DMS153 (cell line): ENCODE results near the gene SLC26A3.
"Not testable (repeated sequence)": the region's sequence is repeated elsewhere in the genome, so short reads cannot be mapped to it uniquely, and the experiment has no call there.

Experiments
- DNase-seq: peaks from one replicate; lab custom pipeline; 2025; lab: John Stamatoyannopoulos, UW

Gene SLC26A3

DNA sequence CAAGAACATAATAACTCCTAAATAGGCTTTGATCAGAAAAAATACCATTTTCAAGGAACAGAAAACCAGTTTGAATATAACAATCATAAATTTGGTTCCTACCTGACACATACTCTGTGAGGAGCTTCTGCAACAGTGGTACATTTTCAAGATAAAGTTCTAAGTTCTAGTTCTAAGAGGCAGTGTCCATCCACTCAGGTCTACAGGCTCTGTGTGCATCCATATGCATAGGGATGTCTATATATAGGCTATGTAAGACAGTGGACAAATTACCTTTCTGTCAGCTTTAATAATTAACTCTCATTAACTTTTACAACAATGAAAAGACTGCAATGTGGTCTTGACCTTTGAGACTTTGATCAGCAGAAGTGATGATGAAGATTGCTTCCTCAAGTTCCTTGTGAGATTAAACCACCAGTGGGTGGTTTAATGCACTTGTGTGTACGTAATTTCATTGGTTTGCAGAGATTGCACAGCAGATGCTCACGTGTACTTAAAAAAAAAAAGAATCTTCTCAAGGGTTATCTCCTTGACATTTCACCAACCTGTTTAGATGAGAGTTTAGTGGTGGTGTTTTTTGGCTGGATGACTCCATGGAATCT is at the start of gene SLC26A3:
SLC26A3 (minus strand) TSS at position 215 of the 602 bp plus-strand sequence. CDS start 8,714 bp downstream, outside the sequence.
- DNase-seq = no peak

DNA sequence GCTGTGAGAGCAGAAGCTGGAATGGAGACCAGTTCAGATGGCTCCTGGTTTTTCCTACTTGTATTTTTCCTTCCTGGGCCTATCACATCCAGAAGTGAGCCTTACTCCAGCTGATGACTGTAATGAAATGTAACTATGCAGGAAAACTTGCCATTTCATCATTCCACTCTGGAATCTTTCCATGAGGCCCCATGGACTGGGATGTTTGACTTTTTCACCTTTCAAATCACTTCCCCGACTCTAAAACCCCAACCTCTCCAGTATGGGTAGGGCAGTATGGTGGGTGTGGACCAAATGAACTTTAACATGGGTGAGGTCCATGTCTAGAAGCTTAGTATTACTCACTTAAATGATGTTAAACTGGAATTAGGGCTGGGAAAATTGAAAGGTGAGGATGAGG is 47.6 kb upstream of the SLC26A3 start:
- DNase-seq = no peak

DNA sequence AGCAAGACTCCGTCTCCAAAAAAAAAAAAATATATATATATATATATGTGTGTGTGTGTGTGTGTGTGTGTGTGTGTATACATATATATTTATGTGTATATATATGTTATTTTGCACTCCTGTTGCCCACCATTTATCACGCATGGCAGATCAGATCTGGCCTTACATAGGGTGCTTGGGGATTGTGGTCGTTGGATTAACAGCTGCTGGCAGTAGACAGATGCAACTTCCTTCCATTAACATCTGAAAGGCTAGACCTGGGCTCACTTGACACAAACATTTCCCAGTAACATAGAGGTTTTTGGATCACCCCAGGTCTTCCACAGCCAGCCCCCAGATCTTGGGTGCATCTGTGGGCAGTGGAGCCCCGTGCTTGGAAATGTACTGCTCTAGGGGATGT is 47.2 kb upstream of the SLC26A3 start:
- DNase-seq = no peak

DNA sequence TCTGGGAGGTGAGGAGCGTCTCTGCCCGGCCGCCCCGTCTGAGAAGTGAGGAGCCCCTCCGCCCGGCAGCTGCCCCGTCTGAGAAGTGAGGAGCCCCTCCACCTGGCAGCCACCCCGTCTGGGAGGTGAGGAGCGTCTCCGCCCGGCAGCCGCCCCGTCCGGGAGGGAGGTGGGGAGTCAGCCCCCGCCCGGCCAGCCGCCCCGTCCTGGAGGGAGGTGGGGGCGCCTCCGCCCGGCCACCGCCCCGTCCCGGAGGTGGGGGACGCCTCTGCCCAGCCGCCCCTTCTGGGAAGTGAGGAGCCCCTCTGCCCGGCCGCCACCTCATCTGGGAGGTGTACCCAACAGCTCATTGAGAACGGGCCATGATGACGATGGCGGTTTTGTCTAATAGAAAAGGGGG is 45.2 kb upstream of the SLC26A3 start:
- not testable (repeated sequence) for DNase-seq

DNA sequence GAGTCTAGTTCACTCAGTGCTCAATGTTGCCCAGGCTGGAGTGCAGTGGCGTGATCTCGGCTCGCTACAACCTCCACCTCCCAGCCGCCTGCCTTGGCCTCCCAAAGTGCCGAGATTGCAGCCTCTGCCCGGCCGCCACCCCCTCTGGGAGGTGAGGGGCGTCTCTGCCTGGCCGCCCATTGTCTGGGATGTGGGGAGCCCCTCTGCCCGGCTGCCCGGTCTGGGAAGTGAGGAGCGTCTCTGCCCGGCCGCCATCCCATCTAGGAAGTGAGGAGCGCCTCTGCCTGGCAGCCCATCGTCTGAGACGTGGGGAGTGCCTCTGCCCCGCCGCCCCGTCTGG is 44.8 kb upstream of the SLC26A3 start:
- not testable (repeated sequence) for DNase-seq

DNA sequence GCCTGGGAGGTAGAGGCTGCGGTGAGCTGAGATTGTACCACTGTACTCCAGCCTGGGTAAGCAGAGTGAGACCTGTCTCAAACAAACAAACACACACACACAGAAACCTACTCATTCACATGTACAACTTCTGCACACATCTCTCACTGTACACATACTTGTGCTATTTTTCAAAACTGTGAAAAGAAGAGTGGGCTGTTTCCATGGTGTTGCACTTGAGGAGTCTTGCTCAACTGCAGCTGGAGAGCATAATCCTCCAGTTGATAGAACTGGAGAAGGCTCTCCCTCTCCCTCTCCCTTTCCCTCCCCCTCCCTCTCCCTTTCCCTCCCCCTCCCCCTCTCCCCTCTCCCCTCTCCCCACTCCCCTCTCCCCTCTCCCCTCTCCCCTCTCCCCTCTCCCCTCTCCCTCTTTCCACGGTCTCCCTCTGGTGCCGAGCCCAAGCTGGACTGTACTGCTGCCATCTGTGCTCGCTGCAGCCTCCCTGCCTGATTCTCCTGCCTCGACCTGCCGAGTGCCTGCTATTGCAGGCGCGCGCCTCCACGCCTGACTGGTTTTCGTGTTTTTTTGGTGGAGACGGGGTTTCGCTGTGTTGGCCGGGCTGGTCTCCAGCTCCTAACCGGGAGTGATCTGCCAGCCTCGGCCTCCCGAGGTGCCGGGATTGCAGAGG is 44.3 kb upstream of the SLC26A3 start:
- DNase-seq = no peak

DNA sequence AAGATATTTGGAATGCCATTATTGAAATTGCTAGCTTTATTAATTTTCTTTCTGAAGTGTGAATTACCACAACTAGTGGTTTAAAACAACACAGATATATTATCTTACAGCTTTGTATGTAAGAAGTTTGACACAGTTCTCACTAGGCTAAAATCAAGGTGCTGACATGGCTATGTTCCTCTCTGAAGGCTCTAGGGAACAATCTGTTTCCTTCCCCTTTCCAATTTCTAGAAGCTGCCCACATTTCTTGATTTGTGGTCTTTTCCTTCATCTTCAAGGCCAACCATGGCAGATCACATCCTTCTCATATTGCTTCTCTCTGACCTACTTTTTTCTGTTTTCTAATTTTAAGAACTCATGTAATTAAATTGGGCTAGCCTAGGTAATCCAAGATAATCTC is 43.3 kb upstream of the SLC26A3 start:
- DNase-seq = no peak

DNA sequence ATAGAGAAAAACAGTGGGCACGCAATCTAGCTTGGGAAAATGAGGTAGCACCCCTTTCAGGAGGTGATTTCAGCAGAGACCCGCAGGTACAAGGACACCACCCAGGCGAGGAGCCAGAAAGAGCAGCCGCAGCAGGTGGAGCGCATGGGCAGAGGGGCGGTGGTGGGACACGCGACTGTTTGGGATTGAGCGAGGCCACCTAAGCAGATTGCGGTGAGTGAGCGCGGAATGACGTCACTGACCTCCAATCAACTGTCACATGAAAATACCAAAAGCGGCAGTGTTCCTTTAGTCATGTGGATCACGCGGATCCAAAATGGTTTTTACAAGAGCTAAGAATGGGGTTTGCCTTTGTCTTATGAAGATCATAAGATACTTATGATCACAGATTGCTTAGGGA is 40.2 kb upstream of the SLC26A3 start:
- no peak for DNase-seq

DNA sequence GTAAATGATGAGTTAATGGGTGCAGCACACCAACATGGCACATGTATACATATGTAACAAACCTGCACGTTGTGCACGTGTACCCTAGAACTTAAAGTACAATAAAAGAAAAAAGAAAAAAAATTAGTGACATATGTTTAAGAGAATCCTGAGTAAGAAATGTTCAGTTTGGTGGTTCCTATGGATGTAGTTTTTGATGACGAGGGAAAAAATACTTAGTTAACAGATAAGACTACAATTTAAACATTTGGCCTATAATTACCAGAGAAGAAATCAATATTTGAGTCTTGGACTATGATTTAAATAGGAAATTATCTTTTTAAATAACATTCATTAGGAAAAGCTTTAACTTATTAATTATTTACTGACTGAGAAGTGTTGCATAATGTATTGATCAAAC is 39.2 kb upstream of the SLC26A3 start:
- DNase-seq = no peak

DNA sequence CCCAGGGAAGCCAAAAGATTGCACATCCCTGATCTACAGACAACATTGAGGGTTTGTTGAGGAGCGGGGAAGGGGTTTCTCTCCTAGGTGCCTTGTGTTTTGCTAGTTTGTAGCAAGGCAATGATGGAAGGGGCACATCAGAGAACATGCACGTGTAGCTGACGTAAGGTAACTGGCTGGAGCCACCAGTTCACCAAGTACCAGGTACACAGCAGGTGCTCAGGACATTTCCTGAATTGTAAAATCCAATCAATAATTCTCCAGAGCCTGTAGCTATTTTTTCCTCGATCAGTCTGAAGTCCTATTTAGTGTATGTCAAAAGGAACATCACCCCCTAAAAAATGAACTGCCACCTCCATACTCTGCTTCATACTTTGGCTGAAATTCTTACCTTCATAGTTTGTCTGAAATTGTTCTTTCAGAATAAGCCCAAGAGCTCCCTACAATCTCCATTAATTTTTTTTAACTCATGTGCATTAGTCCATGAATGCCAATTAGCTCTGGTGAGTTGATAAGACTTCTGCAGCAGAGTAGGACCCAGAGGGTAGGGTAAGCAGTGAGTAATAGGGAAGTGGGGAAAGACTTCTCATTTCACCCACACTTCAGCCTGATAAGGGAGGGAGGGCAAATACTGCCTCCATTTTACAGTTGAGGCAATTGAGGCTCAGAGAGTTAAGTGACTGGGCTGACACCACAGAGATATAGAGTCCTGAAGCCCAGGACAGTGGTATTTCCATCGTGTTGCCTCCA is 36.0 kb upstream of the SLC26A3 start:
- DNase-seq = no peak

DNA sequence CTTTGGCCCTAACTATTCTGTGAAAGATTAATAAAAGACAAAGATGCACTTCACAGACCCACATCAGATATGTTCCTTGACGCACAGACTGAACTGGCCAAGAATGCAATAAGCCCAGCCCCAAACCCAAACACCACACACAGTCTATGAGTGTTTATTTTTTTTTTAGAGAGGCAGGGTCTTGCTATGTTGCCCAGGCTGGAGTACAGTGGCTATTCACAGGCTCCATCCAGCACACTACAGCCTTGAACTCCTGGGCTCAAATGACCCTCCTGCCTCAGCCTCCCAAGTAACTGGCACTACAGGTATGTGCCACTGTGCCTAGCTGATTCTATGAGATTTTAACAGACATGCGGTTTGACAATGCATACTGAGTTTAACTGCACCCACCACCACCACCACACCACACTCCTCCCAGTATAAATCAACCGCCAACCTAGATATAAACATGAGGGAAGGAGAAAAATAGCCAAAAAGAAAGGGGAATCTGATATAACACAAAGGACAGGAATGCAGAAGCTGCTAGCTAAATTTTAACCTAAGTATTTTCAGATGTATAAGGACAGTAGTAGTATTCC is 35.1 kb upstream of the SLC26A3 start:
- no peak for DNase-seq

DNA sequence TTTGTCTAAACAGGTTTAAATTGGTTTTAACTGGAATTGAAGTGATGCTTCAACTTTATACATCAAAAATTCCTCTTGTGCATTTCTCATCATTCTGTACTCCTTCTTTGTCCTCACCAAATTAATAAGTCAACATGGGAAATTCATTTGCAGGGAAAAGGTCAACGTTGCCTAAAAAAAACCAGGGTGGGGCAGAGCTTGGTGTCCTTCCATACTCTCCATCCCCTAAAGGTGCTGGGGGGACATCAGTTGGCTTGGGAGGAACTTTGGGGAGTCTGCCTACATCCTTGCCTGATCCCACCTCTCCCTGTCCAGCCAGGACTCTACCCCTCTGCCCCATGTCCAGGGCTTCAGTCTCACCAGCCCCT is 34.1 kb upstream of the SLC26A3 start:
- DNase-seq = no peak

DNA sequence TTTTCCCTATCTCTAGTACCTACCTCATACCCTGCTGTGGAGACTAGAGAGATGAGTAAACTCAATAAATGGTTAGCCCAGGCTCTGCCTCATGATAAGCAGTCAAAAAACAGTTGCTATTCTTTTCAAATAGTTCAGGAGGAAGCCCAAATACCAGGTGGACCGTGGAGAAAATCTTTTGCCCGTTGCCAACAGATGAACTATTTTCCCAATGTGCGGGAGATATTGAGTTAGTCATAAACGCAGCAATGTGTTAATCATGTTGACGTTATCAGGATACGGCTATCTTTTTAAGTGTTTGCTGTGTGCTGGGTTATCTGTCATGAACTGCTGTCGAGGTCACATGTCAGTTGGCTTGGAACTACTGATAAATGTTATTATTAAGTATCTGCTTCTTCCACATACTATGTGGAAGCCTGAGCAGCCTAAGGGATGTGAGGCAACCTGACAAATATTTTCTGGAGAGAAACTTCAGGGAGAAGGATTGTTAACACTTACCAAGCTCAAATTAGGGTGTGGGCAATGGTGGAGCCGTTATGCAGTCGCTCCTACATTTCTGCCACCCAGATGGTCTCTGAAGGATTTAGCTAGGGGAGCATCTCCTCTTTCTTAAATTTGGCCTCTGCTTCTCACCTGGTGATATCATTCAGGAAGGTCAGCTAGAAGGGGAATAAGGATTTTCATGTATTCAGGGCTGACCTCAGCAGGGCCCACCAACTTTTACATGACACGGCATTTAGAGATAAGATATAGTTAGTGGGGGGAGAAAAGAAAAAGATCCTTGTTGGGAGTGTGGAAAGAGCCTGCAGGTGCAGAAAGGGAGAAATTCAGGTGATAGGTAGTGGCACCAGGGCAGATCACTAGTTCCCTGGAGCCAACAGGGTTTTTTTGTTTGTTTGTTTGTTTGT is 33.5 kb upstream of the SLC26A3 start:
- no peak for DNase-seq

DNA sequence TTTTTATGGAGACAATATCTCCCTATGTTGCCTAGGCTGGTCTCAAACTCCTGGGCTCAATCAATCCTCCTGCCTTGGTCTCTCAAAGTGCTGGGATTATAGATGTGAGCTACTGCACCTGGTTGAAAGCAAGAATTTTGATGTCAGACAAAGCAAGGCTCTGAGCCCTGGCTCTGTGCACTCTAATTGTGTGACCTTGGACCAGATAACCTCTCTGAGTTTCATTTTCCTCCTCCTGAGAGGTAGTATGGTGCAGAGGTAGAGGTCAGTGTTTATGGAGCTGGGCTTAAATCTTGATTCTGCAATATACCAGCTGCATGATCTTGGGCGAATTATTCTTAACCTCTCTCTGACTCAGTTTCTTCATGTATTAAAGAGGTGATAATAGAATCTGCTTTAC is 31.4 kb upstream of the SLC26A3 start:
- no peak for DNase-seq

DNA sequence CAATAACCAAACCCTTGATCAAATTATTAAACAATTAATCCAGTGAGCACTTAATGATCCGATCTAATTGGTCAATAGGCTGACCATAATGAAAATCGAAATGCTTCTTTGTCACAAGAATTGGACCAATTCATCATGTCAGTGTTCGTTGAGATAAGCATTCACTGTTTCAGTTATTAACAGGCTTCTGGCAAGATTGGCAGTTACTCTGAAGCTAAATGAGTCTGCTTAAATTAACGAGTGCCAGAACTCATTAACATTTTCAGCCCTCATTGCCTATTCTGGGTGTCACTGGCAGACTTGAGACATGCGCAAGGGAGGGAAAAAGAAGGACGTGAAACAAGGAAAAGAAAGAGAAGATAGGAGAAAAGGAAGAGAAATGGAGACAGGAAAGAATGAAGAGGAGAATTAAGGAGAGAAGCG is 30.7 kb upstream of the SLC26A3 start:
- DNase-seq = no peak

DNA sequence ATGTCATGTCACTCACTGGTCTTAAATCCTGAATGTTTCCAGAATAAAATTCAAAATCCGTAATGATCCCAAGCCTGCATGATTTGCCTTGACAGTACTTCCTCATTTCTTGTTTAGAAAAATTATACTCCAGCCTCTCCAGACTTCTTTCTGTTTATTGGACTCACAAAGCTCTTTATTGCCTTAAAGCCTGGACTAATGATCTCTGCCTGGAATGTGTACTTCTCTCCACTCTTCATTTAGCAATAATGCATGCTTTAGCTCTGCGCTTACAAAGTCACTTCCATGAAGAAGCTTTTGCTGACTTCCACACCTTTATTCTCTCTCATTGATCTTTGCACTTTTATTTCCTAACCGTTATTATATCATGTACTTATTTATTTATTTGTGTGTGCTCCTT is 27.4 kb upstream of the SLC26A3 start:
- DNase-seq = no peak

DNA sequence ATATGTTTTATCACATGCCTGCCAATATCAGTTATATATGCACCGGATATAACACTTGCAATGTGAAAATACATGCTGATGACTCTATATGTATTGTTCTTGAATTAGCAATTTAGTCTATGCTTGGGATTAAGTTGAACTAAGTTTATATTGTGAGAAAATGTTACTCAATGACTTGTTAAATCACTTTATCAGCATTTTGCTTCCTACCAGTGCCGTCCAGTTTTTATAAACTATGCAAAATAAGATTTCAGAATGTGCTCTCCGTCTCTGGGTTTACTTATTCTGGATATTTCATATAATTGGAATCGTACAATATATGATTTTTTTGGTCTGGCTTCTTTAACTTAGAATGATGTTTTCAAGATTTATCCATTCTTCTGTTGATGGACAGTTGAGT is 25.5 kb upstream of the SLC26A3 start:
- DNase-seq = no peak

DNA sequence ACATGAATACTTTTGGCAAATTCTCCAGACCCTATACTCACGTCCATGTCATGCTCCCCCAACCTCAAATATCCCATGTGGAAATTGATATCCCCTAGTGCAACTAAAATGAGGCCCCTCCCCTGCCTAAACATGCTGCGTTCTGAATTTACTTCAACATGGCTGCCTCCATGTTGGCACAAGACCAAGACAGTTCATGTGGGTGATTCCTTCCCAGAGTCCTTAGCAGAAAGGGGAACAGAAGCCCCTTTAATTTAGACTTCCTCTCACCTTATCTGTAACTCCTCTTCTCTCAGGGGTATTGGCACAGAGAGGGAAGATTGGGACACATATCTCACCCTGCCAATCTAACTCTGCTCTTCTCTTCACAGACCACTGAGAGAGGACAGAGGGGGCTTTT is 24.5 kb upstream of the SLC26A3 start:
- DNase-seq = no peak

DNA sequence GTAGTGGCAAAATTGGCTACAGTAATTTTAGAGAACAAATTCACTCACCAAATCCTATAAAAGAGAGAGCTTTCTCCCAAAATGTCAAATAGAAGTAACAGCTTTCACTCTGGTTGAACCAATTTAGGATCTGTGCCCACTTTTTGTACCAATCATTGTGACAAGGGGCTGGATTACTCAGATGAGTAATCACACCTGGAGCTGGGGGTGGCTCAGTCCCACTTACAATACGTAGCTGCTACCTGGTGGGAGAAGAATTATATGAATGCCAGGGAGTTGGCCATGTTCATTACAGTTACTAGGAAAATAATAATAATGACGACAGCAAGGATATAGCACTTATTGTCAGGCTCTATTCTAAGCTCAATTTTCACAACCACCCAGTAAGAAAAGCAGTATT is 23.4 kb upstream of the SLC26A3 start:
- DNase-seq = no peak

DNA sequence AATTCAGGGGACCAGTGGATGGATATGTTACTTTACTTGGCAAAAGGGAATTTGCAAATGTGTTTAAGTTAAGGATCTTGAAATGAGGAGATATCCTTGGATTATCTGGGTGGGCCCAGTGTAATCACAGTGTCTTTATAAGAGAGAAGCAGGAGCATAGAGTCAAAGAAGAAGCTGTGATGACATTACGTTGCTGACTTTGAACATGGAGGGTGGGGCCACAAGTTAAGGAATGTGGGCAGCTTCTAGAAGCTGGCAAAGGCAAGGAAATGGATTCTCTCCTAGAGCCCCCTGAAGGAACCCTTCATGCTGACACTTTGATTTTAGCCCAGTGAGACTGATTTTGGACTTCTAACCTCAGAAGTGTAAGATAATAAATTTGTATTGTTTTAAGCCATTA is 21.8 kb upstream of the SLC26A3 start:
- no peak for DNase-seq

DNA sequence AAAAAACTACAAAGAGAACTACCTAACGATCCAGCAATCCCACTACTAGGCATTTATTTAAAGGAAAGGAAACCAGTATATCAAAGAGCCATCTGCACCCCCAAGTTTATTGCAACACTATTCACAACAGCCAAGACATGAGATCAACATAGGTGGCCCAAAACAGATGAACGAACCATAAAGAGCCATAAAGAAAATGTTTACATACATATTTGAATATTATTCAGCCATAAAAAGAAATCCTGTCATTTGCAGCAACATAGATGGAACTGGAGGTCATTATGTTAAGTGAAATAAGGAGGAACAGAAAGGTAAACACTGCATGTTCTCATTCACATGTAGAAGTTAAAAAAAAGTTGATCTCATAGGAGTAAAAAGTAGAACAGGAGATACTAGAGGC is 15.6 kb upstream of the SLC26A3 start:
- DNase-seq = no peak

DNA sequence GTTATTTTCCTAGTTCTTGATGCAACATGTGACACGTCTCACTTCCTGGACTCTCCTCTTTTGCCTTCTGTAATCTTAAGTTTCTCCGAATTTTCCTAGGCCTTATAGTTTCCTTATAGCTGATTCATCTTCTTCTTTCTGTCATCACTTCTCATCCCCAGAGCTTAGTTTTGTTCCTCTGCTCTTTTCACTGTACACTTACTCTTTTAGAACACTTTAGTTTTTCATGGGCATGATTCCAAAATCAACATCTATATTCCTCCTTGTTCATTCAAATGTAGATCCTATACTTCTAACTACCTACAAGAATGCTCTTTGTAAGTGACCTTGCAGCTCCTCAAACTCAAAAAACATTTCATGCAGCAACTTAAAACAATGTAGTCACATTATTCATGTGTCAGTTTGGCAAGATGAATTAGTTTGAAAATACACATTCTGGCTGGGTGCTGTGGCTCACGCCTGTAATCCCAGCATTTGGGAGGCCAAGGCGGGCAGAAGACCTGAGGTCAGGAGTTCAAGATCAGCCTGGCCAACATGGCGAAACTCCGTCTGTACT is 13.1 kb upstream of the SLC26A3 start:
- DNase-seq = no peak
